NOMO-1 treated with dmso at 0.1 percent for 144 hours (cell line): ENCODE data around the gene LENEP.
"Not testable (repeated sequence)": the region's sequence is repeated elsewhere in the genome, so short reads cannot be mapped to it uniquely, and the experiment has no call there.

Source experiments
- DNase-seq: peaks from one replicate; lab custom pipeline; 2025; ENCODE audit not compliant: unreplicated experiment; lab: John Stamatoyannopoulos, UW

LENEP gene

DNA sequence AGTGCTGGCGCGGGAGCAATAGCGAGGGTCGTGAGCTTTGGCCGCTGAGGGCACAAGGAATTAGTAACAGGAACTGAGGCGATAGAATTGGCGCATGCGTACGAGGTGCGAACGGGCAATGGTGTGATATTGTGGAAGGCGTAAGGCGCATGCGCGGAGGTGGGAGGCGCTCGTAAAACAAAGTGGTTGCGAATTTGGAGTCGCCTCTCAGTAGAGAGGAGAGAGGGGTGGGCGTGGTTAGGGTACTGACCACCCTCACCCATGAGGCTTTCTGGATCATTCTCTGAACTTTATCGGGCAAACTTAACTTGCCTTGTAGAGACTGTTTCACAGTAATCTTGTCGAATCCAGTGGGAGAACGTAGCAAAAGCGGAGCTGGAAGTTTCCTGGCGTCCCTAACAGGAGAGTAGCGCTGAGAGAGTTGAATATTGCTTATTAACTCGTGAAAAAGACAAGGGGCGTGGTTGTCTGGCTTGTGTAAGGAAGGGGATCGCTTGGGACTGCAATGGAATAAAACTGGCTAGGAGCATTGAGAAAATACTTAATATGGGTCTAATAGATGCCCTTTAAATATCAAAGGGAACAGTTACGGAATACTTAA is 18.5 kb upstream of the LENEP start:
- DNase-seq = peak; percentile 95

DNA sequence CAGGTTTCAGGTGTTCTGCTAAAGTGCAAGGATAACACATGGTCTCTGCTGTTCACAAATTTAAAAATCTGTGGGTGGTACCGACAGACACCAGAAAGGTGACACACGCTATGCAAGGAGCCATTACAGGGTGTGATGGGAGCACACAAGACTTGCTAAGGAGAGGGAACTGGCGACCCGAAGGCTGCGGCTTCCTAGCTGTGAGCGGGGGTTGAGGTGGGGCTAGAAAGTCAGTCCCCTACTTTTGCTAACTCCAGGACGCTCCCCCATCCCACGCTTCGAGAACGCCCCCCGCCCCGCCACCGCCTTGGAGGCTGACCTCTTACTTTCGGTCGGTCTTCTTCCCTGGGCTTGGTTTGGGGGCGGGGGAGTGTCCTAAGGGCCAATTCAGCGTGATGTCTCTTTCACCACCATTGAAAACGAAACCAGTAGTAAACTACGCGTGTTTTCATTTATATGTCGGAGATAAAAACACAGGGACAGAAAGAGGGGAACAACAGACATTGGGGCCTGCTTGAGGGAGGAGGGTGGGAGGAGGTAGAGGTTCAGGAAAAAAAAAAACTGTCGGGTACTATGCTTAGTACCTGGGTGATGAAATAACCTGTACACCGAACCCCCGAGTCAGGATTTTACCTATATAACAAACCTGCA is 17.9 kb upstream of the LENEP start:
- DNase-seq = no peak

DNA sequence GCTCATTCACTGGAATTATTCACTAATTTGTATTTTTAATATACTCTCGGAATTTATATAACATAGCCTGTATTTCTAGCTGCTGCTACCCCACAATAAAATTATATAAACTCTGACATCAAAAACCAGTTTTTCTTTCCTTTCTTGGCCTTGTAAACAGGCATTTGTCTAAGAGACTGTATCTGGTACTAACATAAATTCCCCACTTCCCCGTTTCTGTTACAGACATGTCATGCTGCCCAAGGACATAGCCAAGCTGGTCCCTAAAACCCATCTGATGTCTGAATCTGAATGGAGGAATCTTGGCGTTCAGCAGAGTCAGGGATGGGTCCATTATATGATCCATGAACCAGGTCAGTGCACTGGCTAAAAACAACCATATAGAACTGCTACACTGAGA is 15.6 kb upstream of the LENEP start:
- DNase-seq = not testable (repeated sequence)

DNA sequence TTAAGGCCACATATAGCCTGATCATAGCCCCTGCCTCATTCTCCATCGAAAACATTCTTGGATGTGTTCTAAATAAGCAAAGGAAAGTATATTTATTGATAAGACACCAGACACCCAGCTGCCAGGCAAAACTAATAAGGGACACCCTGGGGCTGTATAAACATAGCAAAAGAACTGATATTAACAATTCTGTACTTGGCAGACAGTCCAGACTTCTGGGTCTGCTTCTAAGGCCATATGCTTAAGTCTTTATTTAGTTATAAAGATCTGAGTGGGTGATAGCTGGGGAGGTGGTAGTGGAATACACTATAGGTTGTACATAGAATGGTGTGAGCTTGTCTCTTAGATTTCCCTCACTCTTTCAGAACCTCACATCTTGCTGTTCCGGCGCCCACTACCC is 15.0 kb upstream of the LENEP start:
- DNase-seq = no peak

DNA sequence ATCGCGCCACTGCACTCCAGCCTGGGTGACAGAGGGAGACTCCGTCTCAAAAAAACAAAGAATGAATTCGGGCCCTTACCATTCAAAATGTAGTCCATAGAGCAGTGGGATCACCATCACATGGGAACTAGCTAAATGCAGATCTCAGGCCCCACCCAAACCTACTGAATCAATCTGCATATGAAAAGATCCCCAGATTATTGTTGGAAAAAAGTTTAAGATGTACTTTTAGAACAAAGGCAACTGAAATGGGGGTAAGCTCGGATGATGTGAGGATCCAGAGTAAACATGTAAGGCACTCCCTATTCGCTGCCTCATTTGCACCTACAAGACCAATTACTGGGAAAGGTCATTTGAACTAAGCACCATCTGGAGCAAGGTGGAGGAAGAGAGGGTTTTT is 11.0 kb upstream of the LENEP start:
- no peak for DNase-seq

DNA sequence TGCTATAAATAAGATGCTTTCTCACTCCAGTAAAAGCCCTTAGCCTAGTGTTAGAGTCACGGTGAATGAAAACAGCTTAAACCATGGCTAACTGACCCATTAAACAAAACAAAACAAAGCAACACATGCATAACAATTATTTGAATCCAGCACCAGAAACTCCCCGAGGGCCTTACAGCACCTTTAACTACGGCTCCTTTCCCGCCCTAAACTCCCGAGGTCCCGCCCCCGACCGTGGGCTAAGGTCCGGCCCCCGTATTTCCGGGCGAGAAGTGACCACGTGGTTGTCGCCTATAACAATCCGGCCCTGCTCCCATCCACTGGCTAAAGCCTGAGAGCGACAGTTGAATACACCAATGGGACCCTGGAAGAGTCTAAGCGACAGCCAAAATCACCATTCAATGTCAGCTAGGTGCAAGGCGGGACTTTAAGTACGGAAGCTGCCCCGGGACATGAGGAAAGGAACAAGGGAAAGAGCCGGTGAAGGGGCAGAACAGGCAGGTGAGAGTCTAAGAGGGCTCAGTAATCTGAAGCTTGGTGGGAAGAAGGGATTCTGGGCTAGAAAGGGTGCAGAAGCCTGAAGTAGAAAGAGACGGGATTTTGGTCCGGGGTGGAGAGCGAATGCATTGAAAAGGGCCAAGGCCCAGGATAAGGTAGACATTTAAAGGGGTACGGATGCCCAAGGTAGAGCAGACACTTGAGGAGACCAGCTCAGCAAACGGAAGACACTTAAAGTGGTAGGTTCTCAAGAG is 10.3 kb upstream of the LENEP start, which contains the start of gene FLAD1:
TSS of gene FLAD1 (plus strand) at position 448 of the 752 bp plus-strand sequence. CDS start 351 bp downstream, outside the sequence.
- DNase-seq = peak; percentile 99

DNA sequence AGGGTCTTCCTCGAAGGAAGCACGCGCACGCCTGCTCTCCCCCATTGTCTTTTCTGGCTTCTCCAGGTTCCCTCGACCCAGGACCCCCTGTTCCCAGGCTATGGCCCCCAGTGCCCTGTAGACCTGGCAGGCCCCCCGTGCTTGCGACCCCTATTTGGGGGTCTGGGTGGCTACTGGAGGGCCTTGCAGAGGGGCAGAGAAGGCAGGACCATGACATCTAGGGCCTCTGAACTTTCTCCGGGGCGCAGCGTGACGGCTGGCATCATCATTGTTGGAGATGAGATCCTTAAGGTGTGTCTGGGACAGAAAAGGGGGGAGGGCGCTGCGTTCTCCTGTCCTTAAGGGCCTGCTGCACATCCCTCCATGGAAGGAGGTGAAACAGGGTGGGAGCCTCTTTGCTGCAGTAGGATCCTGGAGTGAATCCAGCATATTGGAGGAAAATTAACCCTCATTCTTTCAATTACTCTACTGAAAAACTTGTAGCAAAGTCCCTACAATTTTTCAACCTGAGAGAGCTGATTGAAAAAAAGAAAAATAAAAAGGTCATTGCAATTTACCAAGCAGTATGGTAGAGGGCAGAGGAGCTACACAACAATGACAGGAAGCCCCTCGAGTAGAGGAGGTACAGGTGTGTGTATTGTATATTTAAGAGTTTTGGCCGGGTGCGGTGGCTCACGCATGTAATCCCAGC is 9.5 kb upstream of the LENEP start:
- DNase-seq = no peak

DNA sequence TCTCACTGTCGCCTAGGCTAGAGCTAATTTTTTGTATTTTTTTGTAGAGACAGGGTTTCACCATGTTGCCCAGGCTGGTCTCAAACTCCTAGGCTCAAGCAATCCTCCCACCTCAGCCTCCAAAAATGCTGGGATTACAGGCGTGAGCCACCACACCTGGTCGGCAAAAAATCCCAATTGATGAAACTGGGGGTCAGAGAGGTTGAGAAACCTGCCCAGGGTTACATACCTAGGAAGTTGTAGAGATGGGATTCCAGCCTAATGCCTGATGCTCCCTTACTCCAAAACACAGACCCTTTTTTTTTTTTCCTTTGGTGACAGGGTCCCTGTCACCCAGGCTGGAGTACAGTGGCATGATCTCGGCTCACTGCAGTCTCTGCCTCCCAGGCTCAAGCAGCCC is 6.7 kb upstream of the LENEP start:
- not testable (repeated sequence) for DNase-seq

DNA sequence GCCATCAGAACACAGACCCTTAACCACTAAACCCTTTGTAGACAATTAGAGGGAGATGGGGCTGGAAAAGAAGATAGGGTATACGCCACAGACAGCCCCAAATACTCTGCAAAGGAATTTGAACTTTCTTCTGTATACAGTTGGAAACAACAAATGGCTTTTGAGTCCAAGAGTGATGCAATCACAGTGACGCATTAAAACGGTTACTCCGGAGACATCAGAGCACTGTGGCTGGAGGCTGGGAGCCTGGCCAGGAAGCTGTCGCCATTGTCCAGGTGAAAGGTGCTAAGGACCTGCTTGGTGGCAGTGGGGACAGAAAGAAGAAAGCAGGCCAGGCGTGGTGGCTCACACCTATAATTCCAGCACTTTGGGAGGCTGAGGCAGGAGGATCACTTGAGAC is 6.1 kb upstream of the LENEP start:
- no peak for DNase-seq

DNA sequence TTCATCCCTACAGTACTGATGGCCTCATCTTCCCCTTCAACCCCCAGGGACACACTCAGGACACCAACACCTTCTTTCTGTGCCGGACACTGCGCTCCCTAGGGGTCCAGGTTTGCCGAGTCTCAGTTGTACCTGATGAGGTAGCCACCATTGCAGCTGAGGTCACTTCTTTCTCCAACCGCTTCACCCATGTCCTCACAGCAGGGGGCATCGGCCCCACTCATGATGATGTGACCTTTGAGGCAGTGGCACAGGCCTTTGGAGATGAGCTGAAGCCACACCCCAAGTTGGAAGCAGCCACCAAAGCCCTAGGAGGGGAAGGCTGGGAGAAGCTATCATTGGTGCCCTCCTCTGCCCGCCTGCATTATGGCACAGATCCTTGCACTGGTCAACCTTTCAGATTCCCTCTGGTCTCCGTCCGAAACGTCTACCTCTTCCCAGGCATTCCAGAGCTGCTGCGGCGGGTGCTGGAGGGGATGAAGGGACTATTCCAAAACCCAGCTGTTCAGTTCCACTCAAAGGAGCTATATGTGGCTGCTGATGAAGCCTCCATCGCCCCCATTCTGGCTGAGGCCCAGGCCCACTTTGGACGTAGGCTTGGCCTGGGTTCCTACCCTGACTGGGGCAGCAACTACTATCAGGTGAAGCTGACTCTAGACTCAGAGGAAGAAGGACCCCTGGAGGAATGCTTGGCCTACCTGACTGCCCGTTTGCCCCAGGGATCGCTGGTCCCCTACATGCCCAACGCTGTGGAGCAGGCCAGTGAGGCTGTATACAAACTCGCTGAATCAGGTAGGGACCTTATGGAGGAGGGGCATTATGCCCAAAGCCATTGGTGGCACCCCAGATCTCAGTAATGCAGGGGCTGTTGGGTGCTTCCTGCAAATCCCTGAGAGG is 5.1 kb upstream of the LENEP start:
- DNase-seq = no peak

DNA sequence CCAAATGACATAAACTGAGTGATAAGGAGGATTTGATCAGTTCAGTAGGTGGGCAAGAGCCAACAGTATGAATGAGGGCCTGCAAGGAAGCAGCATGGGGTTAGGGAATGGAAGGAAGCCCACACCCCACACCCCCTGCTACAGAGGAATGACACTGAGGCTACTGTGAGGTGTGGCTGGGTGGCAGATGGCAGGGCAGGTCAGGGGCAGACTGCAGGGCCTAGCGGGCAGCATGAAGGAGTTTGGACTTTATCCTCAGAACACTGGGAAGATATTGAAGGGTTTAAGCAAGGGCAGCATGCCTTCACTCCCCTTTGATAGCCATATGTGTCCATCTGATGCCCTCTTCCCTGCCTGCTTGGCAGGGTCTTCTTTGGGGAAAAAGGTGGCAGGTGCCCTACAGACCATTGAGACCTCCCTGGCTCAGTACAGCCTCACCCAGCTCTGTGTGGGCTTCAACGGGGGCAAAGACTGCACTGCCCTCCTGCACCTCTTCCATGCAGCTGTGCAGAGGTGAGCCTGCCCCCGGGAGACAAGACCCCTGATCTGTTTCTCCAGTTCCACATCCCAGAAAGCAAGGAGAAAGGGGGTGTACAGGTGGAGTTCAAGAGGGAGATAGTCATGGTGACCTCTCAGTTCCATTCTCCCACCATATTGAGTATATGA is 4.1 kb upstream of the LENEP start:
- no peak for DNase-seq

DNA sequence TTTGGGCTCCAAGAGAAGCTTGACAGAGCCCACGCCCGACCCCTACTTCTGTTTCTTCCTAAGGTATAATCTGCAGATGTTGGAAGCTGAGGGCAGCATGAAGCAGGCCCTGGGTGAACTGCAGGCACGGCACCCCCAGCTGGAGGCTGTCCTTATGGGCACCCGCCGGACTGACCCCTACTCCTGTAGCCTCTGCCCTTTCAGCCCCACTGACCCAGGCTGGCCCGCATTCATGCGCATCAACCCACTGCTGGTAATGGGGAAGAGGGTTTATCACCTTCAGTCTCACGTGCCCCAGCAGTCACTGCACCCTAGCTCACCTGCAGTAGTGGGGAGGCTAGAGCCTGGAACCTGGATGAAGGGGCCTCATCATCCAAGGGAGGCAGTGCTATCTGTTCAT is 3.1 kb upstream of the LENEP start:
- DNase-seq = no peak

DNA sequence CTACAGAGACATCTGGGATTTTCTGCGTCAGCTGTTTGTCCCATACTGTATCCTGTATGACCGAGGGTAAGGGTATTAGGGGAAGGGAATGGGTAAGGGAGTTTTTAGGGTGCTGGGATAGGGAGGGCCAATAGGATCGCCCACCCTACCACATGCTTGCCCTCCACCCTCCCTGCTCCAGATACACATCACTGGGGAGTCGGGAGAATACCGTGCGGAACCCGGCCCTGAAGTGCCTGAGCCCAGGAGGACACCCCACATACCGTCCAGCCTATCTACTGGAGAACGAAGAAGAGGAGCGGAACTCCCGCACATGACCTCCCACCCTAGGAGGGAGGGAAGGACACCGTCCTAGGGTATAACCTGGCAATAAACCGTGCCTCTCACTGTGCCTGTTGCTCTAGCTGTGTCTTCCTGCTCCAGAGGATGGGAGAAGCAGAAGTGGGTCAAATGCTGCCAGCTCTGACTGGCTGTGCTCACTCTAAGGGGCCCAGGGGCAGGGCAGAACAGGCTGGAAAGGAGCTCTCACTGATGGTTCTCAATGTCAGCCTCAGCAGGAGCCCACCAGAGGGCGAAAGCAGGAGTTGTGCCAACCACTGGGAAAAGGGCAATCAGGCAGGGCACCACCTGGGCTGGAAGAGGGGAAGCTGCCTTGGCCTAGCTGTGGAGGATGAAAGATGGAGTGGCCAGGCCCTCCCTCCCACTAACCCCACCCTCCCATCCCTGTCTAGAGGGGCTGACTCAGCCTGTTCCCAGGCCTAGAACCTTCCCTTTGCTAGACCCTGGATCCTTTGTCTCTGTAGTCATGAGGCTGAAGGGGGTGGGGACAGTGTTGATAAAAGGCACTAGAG is 440 bp upstream of the LENEP start:
- no peak for DNase-seq

DNA sequence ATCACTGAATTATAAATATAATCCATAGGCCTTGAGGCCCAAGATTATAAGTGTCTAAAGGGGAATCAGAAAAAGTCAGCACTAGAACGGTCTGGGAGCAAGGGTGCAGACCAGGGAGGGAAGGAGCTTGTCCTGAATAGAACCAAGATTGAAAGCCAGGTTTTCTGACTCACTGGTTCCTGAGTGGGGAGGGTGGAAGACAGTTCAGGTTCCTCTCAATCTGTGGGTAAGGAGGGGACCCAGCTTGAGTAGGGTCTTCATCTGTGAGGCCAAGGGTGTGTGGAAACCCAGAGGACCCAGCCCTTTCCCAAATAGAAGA is 842 bp downstream of the LENEP start:
- DNase-seq = no peak

DNA sequence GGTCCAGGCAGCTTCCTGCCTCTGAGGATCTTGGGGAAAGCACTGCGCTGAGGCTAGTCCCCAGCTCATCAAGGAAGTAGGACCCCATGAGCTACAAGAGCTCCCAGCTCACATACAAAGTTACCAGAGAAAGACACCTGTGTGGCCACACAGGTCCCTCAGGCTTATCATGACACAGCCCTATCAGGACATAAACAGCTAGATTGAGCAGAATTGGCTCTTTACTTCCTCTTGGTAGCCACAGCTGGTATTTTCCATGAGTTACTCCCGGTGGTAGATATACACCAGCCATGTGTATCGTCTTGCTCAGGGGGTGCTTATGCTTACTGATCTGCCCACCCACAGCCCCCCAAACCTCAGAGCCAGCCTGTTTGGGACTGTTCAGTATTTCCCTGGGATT is 1.2 kb downstream of the LENEP start:
- DNase-seq = no peak

DNA sequence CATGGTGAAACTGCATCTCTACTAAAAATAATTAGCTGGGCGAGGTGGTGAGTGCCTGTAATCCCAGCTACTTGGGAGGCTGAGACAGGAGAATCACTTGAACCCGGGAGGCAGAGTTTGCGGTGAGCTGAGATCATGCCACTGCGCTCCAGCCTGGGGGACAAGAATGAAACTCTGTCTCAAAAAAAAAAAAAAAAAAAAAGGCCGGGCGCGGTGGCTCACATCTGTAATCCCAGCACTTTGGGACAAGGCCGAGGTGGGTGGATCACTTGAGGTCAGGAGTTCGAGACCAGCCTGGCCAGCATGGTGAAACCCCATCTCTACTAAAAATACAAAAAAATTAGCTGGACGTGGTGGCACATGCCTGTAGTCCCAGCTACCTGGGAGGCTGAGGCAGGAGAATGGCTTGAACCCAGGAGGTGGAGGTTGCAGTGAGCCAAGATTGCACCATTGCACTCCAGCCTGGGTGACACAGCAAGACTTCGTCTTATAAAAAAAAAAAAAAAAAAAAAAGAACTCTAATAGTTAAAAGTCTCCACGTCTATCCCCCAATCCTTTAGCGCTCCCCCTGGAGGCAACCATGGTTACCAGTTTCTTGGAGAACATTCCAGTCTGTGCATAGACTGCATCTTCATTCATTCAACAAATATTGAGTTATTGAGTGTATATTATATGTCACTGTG is 2.1 kb downstream of the LENEP start:
- DNase-seq = not testable (repeated sequence)

DNA sequence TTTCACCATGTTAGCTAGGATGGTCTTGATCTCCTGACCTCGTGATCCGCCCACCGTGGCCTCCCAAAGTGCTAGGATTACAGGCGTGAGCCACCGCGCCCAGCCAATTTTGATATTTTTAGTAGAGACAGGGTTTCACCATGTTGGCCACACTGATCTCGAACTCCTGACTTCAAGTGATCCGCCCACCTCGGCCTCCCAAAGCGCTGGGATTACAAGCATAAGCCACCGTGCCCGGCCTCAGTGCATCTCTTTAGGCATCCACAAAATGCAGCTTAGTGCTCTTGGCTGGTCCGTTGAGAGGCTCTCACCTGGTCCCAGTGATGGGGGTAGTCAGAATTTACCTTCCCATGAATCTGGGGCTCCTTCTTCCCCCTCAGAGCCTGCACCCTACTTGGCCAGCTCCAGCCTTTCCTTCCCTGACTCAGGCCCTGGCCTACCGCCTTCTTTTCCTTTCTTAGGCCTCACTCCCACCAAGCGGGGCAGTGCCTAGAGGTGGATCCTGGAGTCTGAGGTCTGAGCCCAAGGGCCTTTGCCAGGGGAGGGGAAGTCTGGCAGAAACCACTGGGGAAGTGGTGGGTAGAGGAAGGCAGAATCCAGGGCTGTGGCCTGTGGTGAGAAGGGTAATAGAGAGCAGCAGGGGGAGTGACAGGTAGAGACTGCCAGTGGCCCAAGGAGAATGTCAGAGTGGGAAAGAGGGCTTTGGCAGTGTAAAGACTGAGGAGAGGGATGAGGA is 3.7 kb downstream of the LENEP start:
- DNase-seq = no peak

DNA sequence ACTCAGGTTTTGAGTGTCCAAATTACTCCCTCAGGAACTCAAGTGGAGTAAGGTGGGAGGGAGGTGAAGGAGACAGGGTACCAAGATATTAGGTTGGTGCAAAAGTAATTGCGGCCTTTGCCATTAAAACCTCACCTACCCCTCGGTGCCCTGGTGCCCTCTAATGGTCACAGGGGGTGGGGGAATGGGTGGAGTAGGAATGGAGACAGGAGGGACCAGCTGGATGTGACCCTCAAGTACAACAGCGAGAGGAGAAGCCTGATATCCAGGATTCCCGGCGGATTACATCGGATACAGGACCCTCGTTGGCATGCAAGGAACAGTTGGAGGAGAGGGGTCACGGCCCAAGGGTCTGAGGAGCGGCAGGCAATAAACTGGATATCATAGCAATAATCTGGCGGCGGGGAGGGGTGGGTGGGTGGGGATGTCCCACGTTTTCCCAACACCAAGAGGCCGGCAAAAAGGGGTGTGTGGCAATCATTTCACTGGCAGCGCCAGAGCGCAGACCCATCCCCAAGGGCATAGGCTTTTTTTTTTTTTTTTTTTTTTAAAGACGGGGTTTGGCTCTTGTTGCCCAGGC is 4.9 kb downstream of the LENEP start:
- DNase-seq = no peak
